CD4-positive, alpha-beta T cell treated with Interleukin-4 for 1 hour (primary cell): ENCODE results near the gene MSMP.
A peak's percentile ranks its signal among the peaks of the same experiment; 100 is the strongest.

ENCODE experiments used
- DNase-seq, 2 donors: peaks; one replicate each; pipeline ENCODE4 v3.0.0-alpha.2; 2020 to 2022

Gene MSMP

GRCh38 chr9:35771075-35771433 lies 17.0 kb upstream of the MSMP start:
- DNase-seq, result no peak

DNA sequence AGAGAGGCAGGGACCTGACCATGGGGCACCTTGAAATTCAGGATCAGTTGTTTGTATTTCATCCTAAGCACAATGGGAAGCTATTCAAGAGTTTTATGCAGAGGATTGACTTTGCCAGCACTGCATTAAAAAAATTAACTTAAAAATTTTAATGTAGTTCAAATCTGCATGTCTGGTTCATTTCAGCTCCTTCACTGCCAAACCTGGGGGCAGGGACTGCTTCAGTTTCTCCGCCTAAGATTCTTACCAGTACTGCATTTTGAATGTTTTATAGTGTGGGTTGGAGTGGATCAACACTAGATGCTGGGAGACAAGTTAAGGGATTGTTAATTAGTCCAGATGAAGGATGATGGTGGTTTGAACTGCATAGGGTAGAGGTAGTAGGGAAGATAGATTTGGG lies 15.7 kb upstream of the MSMP start:
- no peak for DNase-seq

DNA sequence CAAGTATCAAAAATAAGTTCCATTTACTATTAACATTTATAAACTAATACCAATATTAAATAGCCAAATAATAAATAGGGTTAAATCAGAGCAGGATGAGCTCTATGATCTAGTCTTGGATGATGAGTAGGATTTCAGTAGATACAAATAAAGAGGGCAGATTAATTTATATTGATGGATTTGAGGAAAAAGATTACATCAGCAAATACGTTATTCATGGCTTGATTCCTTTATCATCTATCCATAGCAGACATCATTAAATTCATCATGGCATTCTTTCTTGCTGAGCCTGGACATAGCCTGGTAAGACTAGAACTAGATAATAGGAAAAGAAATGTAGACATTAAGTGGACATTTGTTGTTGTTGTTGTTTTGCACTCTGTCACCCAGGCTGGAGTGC lies 13.4 kb upstream of the MSMP start:
- DNase-seq, result no peak

GRCh38 chr9:35766997-35767396 lies 12.9 kb upstream of the MSMP start:
- DNase-seq, result no peak

GRCh38 chr9:35763803-35764202 lies 9.7 kb upstream of the MSMP start:
- DNase-seq, result no peak

DNA sequence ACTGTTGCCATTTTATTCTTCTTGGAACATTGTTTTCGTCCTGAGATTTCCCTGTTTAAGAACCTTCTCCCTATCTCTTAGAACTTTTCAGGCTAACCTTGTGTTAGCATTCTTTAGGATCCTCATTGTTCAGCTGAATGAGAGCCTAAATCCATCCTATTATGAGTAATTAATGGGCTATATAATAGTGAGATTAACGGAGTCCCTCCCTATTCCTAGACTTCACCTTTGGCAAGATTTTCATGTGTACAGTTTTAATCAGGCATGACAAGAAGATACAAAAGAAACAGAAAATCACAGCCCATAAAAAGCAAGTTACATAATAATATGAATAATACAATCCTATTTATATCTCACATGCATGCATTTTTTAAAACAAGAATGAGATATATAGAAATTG lies 9.1 kb upstream of the MSMP start:
- DNase-seq, result no peak

GRCh38 chr9:35760651-35761050 lies 6.6 kb upstream of the MSMP start:
- no peak for DNase-seq

- no peak for DNase-seq
Measured at GRCh38 chr9:35759795-35760194, 5.7 kb upstream of the MSMP start.

GRCh38 chr9:35758475-35759050 lies 4.5 kb upstream of the MSMP start:
- no peak for DNase-seq

GRCh38 chr9:35757892-35758275 lies 3.8 kb upstream of the MSMP start:
- no peak for DNase-seq

GRCh38 chr9:35757226-35757891 lies 3.3 kb upstream of the MSMP start:
- DNase-seq, result no peak

DNA sequence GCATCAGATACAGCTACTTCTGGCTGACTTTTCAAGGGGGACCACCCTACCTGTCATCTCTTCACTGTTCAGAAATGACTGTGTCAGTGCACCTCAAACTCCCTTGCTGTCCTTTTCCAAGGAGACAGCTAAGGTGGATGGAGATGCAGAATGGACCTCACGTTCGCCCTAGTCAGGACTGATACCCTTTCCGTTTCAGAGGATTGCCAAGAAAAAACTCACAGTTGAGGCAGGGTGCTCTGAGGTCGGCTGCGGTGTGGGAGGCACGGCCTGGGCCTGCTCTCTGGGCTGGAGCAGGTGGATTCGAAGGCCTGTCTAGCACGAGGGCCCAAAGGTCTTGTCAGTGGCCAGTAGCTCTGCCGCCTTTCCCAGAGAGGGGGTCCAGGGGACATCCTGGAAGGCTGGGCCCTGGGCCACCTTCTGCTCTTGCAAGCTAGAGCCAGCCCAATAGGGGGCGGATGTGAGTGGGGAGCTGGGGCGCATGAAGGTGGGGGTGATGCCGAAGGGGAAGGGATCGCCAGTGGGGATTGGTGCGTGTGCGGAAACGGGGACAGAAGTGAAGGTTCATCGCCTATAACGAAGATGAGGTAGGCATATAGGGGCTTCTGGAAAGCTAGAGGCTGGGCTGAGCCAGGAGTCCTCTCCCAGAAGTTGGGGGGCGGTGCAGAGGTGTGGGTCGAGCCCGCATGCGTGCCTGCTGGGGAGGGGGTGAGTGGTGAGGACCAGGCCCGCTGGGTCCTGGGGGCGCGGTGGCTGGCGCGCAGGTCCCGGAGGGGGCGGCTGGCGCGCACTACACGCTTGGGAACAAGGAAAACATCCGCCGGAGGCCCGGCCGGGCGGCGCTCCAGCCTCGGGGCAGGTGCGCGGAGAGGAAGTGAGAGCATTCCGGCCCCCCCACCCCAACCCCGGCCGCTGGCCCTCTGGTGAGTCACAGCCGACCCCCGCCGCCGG lies 2.5 kb upstream of the MSMP start:
- peak; percentile 76 to 78 for DNase-seq

DNA sequence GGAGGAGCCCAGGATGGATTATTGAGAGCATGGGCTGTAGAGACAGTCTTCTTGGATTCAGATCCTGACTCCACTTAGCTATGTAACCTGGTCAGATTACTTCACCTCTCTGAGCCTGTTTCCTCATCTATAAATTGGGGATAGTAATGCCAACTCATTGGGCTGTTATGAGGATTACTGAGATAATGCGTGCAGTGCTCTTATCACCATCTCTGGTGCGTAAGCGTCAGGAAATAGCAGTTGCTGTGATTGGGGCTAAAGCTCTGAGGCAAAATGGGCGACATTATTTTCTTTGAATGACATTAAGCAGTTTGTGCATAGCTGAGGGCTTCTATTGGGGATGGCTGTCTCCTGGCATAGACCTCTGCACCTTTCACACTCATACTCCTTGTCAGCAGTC lies 995 bp upstream of the MSMP start:
- no peak for DNase-seq

DNA sequence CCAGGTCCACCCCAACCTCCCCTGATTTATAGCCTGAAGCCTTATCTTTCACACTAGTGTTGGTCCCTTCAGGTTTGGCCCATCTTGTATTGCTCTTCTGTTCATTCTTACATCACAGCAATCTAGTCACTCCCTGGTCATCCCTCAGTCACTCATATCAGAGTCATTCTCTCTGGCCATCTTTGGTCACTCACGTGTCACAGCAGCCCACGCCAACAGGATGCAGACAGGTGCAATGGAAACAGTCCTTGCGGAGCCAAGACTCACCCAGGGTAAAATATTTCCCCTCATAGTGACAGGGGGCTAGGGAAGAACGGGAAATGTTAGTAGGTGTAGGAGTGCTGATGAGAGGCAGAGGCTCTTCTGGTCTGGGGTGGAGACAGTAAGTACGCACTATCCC lies 610 bp downstream of the MSMP start:
- DNase-seq, result no peak

GRCh38 chr9:35750256-35750531 lies 3.9 kb downstream of the MSMP start:
- no peak for DNase-seq

DNA sequence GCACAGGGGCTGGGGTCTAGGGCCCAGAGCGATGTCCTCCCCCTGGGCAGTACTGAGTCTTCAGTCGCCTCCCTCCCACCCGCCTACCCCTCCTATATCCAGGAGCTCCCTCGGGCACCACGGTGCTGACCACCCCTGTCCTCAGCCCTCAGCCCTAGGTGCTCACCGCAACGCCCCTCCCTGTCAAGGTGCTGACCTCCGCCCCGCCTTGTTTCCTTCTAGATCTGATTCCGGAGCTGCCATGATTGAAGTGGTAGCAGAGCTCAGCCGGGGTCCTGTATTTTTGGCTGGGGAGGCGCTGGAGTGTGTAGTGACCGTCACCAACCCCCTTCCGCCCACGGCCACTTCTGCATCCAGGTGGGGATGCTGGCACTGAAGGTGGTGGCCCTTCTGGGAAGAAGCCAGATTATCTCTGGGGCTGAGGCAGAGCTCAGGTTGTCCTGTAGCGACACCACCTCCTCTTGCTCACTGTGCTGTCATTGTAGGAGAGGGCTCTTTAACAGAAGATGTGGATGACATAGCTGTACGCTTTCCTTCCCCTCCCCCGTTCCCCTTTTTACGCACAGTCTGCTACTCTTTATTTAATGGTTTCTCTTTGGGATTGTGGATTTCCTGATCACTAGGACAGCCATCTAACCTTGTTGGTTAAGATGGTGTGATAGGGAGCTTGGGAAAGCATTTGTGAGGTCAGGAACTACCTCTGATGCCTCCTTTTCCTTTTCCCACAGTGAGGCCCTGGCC lies 4.4 kb downstream of the MSMP start:
- peak; percentile 32 to 59 for DNase-seq

DNA sequence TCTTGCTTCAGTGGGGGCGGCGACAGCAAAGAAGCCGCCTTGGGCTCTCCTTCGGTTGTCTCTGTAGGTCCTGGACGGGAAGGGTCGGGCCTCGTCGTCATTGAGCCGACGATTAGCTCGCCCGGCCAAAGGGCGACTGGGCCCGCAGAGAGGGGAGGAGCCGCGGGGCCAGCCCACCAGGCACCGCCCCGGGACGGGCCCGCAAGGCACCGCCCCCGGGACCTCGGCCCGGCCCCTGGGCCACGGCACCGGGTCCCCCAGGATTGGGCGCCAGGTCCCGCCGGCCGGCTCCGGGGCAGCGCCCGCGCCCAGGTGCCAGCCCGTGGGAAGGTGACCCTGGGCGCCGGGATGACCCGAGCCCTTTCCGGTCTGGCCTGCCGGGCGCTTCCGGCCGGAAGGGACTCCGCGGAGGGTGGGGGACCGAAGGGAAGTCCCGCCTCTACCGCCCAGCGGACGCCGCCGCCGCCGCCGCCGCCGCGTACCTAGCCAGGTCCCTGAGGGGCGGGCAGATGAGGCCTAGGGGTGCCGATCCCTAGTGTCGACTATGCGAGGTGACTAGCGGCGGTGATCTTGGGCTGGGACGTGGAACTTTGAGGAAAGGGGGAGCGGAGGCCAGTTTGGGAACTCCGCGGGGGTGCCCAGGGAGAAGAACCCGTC lies 5.1 kb downstream of the MSMP start, which contains the start of the genes GBA2 and RGP1:
Gene GBA2, minus strand, starts transcription at position 371 of the 657 bp plus-strand sequence. CDS start 524 bp downstream, outside the sequence.
Gene RGP1, plus strand, starts transcription at position 430 of the 657 bp plus-strand sequence. CDS start 469 bp downstream, outside the sequence.
- DNase-seq, result peak; percentile 65 to 71

GRCh38 chr9:35748242-35748857 lies 5.7 kb downstream of the MSMP start:
- no peak for DNase-seq

- no peak for DNase-seq
Measured at GRCh38 chr9:35746583-35746982, 7.5 kb downstream of the MSMP start.

- no peak for DNase-seq
Measured at GRCh38 chr9:35745569-35745968, 8.5 kb downstream of the MSMP start.

- DNase-seq, result no peak
Measured at GRCh38 chr9:35743880-35744518, 10.1 kb downstream of the MSMP start.

- no peak for DNase-seq
Measured at GRCh38 chr9:35743452-35743851, 10.6 kb downstream of the MSMP start.
